ENCODE data around the gene LARP1.

DNA sequence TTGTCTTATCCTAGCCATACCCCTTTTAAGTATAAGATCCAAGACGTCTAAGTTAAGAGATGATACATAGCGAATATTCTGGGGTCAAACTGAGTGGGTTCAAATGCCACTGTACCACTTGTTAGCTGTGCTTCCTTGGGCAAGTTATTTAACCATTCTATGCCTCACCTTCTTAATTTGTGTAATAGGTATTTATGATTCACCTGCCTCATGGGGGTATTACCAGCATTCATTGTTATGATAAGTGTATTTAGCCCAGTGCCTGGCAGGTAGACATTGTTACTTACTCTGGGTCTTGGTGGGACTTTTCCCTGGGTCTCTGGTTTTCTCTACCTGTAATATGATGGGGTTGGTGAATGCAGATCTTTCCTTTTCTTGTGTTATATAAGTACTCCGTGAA is 3.8 kb downstream of the LARP1 start:
- TF ChIP-seq EGR1 (IDR thresholded peaks at IDR 0.05) (no peak), TAF1 (IDR thresholded peaks at IDR 0.05; ENCODE audit: low read depth) (no peak), NFIC (IDR thresholded peaks at IDR 0.05) (no peak), EP300 (IDR thresholded peaks at IDR 0.05; ENCODE audit: borderline replicate concordance) (no peak), FOXM1 (IDR thresholded peaks at IDR 0.05; ENCODE audit: borderline replicate concordance, low read depth) (no peak), CEBPB (IDR thresholded peaks at IDR 0.05) (no peak), TEAD4 (IDR thresholded peaks at IDR 0.05) (no peak)
- TF ChIP-seq, protein P1, sequence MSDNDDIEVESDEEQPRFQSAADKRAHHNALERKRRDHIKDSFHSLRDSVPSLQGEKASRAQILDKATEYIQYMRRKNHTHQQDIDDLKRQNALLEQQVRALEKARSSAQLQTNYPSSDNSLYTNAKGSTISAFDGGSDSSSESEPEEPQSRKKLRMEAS (IDR thresholded peaks at IDR 0.05) = no peak
- TF ChIP-seq, protein P2, sequence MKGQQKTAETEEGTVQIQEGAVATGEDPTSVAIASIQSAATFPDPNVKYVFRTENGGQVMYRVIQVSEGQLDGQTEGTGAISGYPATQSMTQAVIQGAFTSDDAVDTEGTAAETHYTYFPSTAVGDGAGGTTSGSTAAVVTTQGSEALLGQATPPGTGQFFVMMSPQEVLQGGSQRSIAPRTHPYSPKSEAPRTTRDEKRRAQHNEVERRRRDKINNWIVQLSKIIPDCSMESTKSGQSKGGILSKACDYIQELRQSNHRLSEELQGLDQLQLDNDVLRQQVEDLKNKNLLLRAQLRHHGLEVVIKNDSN (IDR thresholded peaks at IDR 0.05) = no peak
- TF ChIP-seq, protein P3, sequence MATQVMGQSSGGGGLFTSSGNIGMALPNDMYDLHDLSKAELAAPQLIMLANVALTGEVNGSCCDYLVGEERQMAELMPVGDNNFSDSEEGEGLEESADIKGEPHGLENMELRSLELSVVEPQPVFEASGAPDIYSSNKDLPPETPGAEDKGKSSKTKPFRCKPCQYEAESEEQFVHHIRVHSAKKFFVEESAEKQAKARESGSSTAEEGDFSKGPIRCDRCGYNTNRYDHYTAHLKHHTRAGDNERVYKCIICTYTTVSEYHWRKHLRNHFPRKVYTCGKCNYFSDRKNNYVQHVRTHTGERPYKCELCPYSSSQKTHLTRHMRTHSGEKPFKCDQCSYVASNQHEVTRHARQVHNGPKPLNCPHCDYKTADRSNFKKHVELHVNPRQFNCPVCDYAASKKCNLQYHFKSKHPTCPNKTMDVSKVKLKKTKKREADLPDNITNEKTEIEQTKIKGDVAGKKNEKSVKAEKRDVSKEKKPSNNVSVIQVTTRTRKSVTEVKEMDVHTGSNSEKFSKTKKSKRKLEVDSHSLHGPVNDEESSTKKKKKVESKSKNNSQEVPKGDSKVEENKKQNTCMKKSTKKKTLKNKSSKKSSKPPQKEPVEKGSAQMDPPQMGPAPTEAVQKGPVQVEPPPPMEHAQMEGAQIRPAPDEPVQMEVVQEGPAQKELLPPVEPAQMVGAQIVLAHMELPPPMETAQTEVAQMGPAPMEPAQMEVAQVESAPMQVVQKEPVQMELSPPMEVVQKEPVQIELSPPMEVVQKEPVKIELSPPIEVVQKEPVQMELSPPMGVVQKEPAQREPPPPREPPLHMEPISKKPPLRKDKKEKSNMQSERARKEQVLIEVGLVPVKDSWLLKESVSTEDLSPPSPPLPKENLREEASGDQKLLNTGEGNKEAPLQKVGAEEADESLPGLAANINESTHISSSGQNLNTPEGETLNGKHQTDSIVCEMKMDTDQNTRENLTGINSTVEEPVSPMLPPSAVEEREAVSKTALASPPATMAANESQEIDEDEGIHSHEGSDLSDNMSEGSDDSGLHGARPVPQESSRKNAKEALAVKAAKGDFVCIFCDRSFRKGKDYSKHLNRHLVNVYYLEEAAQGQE (IDR thresholded peaks at IDR 0.05; ENCODE audit: low read depth) = no peak

Measured in Ishikawa (cell line).